HepG2 (cell line): ENCODE measurements around the gene CNN3. TPM values are rescaled to one million over a fixed set of nuclear protein-coding genes. Genes with fewer than 3 reads are reported as not detected.

Source experiments
- CEBPG ChIP-seq: IDR thresholded peaks from 2 replicates; pipeline ENCODE4 v1.6.1; 2016
- DMAP1 ChIP-seq: IDR thresholded peaks from 2 replicates; pipeline ENCODE4 v1.6.1; 2016
- EP300 ChIP-seq, 3 experiments: sonication (generic) in 1 of 3; formaldehyde crosslinking in 1 of 3; IDR thresholded peaks; 2 replicates each; pipeline versions ENCODE4 v1.5.1 to v1.6.1; 2011 to 2020; ENCODE audit warnings: low read depth in 2 of 3, low read length in 2 of 3, borderline replicate concordance in 1 of 3, improper control_type of control experiment in 1 of 3, mild to moderate bottlenecking in 1 of 3, missing genetic modification reagents in 1 of 3, moderate library complexity in 1 of 3
- IRF2 ChIP-seq: IDR thresholded peaks from 2 replicates; pipeline ENCODE4 v1.6.1; 2018; ENCODE audit warnings: missing genetic modification reagents, missing compliant biosample characterization
- KLF6 ChIP-seq: IDR thresholded peaks from 2 replicates; pipeline ENCODE4 v1.8.0; 2016; ENCODE audit warnings: missing biosample characterization, missing genetic modification reagents
- PATZ1 ChIP-seq: sonication (generic); formaldehyde crosslinking; IDR thresholded peaks from 2 replicates; pipeline ENCODE4 v1.4.0; 2020; ENCODE audit warnings: missing genetic modification reagents
- RBFOX2 ChIP-seq: fragments of 200-400 bp; formaldehyde crosslinking; IDR thresholded peaks from 2 replicates; pipeline ENCODE4 v1.6.1; 2017; ENCODE audit warnings: low read depth, mild to moderate bottlenecking, low read length
- RXRB ChIP-seq: IDR thresholded peaks from 2 replicates; pipeline ENCODE4 v1.6.1; 2016; ENCODE audit warnings: borderline replicate concordance, missing genetic modification reagents, missing compliant biosample characterization
- ZBTB7B ChIP-seq: sonication (generic); formaldehyde crosslinking; IDR thresholded peaks from 2 replicates; pipeline ENCODE4 v1.4.0; 2020; ENCODE audit warnings: missing genetic modification reagents
- ZMYM3 ChIP-seq: sonication (generic); formaldehyde crosslinking; IDR thresholded peaks from 2 replicates; pipeline ENCODE4 v1.5.1; 2020; ENCODE audit warnings: mild to moderate bottlenecking, missing genetic modification reagents
- ZNF614 ChIP-seq: IDR thresholded peaks from 2 replicates; pipeline ENCODE4 v1.6.1; 2018; ENCODE audit warnings: missing biosample characterization, missing genetic modification reagents, inconsistent platforms, borderline replicate concordance
- polyA plus RNA-seq, 8 experiments: library from polyadenylated mRNA; depleted of rRNA in 3 of 8; stranded (reverse) in 7 of 8; unstranded in 1 of 8; fragments of >200 nt; fragmentation: Illumina TruSeq in 4 of 8; extraction: Trizol in 4 of 8; gene quantifications; 2 replicates each; pipeline versions ENCODE4 v1.2.1 to v1.2.3, GENCODE V29; 2011 to 2016; ENCODE audit warnings: low read depth in 4 of 8, missing spikeins in 1 of 8, mixed read lengths in 1 of 8; ENCODE audit not compliant: insufficient read depth in 1 of 8
- total RNA-seq, 5 experiments: library from RNA; depleted of rRNA; stranded (reverse); fragments of >200 nt; fragmentation: Illumina TruSeq; extraction: Trizol; gene quantifications; 2 replicates each; pipeline ENCODE4 v1.2.3, GENCODE V29; 2016; ENCODE audit warnings: low read depth in 1 of 5
- TF ChIP-seq, protein P1 (sequence below): sonication (generic); formaldehyde crosslinking; IDR thresholded peaks from 2 replicates; pipeline ENCODE4 v1.4.0; 2020; ENCODE audit warnings: missing genetic modification reagents, borderline replicate concordance
- TF ChIP-seq, protein P2 (sequence below): IDR thresholded peaks from 2 replicates; pipeline ENCODE4 v1.6.1; 2016; ENCODE audit warnings: missing genetic modification reagents, missing compliant biosample characterization
- TF ChIP-seq, protein P3 (sequence below): IDR thresholded peaks from 2 replicates; pipeline ENCODE4 v1.4.0; 2020; ENCODE audit warnings: mild to moderate bottlenecking, missing genetic modification reagents
- TF ChIP-seq, protein P4 (sequence below): sonication (generic); formaldehyde crosslinking; IDR thresholded peaks from 2 replicates; pipeline ENCODE4 v1.4.0; 2020; ENCODE audit warnings: missing genetic modification reagents

Gene CNN3
- total and polyA plus RNA-seq, 2 of the 13 experiments (the other 11 are each of a cell fraction or from before 2014, with no cell fraction given) = 113 to 223 TPM

- TF ChIP-seq, protein P1, sequence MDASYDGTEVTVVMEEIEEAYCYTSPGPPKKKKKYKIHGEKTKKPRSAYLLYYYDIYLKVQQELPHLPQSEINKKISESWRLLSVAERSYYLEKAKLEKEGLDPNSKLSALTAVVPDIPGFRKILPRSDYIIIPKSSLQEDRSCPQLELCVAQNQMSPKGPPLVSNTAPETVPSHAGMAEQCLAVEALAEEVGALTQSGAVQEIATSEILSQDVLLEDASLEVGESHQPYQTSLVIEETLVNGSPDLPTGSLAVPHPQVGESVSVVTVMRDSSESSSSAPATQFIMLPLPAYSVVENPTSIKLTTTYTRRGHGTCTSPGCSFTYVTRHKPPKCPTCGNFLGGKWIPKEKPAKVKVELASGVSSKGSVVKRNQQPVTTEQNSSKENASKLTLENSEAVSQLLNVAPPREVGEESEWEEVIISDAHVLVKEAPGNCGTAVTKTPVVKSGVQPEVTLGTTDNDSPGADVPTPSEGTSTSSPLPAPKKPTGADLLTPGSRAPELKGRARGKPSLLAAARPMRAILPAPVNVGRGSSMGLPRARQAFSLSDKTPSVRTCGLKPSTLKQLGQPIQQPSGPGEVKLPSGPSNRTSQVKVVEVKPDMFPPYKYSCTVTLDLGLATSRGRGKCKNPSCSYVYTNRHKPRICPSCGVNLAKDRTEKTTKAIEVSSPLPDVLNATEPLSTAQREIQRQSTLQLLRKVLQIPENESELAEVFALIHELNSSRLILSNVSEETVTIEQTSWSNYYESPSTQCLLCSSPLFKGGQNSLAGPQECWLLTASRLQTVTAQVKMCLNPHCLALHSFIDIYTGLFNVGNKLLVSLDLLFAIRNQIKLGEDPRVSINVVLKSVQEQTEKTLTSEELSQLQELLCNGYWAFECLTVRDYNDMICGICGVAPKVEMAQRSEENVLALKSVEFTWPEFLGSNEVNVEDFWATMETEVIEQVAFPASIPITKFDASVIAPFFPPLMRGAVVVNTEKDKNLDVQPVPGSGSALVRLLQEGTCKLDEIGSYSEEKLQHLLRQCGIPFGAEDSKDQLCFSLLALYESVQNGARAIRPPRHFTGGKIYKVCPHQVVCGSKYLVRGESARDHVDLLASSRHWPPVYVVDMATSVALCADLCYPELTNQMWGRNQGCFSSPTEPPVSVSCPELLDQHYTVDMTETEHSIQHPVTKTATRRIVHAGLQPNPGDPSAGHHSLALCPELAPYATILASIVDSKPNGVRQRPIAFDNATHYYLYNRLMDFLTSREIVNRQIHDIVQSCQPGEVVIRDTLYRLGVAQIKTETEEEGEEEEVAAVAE (CRISPR knock-in tag) = 0 out of 2 replicates have a peak, but pooled peaks have one; percentile 46
- TF ChIP-seq CEBPG (CRISPR knock-in tag) = peak; percentile 87
- no peak for TF ChIP-seq RBFOX2
- peak; percentile 51; the same call in 1 of the 2 replicates for TF ChIP-seq ZMYM3 (CRISPR knock-in tag)
- TF ChIP-seq DMAP1 = peak; percentile 59; the same call in 1 of the 2 replicates
- TF ChIP-seq, protein P2, sequence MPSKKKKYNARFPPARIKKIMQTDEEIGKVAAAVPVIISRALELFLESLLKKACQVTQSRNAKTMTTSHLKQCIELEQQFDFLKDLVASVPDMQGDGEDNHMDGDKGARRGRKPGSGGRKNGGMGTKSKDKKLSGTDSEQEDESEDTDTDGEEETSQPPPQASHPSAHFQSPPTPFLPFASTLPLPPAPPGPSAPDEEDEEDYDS = peak; percentile 65; the same call in 1 of the 2 replicates
- TF ChIP-seq ZNF614 = 0 out of 2 replicates have a peak, but pooled peaks have one; percentile 55
- TF ChIP-seq ZBTB7B = peak; percentile 52; the same call in 1 of the 2 replicates
- TF ChIP-seq, protein P3, sequence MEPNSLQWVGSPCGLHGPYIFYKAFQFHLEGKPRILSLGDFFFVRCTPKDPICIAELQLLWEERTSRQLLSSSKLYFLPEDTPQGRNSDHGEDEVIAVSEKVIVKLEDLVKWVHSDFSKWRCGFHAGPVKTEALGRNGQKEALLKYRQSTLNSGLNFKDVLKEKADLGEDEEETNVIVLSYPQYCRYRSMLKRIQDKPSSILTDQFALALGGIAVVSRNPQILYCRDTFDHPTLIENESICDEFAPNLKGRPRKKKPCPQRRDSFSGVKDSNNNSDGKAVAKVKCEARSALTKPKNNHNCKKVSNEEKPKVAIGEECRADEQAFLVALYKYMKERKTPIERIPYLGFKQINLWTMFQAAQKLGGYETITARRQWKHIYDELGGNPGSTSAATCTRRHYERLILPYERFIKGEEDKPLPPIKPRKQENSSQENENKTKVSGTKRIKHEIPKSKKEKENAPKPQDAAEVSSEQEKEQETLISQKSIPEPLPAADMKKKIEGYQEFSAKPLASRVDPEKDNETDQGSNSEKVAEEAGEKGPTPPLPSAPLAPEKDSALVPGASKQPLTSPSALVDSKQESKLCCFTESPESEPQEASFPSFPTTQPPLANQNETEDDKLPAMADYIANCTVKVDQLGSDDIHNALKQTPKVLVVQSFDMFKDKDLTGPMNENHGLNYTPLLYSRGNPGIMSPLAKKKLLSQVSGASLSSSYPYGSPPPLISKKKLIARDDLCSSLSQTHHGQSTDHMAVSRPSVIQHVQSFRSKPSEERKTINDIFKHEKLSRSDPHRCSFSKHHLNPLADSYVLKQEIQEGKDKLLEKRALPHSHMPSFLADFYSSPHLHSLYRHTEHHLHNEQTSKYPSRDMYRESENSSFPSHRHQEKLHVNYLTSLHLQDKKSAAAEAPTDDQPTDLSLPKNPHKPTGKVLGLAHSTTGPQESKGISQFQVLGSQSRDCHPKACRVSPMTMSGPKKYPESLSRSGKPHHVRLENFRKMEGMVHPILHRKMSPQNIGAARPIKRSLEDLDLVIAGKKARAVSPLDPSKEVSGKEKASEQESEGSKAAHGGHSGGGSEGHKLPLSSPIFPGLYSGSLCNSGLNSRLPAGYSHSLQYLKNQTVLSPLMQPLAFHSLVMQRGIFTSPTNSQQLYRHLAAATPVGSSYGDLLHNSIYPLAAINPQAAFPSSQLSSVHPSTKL (CRISPR knock-in tag) = peak; percentile 93
- peak in 1 of 2 experiments; percentile 92; a peak in 2 of 4 replicates for TF ChIP-seq EP300 (IDR thresholded peaks at IDR 0.05; ENCODE audit: low read depth in 2 of 2, low read length in 2 of 2)
- peak; percentile 45; the same call in 1 of the 2 replicates for TF ChIP-seq EP300 (CRISPR knock-in tag; IDR thresholded peaks at IDR 0.05; ENCODE audit: borderline replicate concordance)
- TF ChIP-seq IRF2 (CRISPR knock-in tag) = peak; percentile 89; the same call in 1 of the 2 replicates
- peak; percentile 71; the same call in 1 of the 2 replicates for TF ChIP-seq KLF6 (CRISPR knock-in tag)
- TF ChIP-seq PATZ1 = peak; percentile 48; the same call in 1 of the 2 replicates
- TF ChIP-seq RXRB (CRISPR knock-in tag) = peak; percentile 82
- TF ChIP-seq, protein P4, sequence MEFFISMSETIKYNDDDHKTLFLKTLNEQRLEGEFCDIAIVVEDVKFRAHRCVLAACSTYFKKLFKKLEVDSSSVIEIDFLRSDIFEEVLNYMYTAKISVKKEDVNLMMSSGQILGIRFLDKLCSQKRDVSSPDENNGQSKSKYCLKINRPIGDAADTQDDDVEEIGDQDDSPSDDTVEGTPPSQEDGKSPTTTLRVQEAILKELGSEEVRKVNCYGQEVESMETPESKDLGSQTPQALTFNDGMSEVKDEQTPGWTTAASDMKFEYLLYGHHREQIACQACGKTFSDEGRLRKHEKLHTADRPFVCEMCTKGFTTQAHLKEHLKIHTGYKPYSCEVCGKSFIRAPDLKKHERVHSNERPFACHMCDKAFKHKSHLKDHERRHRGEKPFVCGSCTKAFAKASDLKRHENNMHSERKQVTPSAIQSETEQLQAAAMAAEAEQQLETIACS = no peak
These were observed 35.7 kb upstream of the CNN3 start (continued) for GRCh38 chr1:94962409-94963265.
